GM18498 (cell line): ENCODE measurements around the gene PPCS.
"Not testable (repeated sequence)": the region's sequence is repeated elsewhere in the genome, so short reads cannot be mapped to it uniquely, and the experiment has no call there.

Source experiments
- ATAC-seq: cut with Tn5 transposase; IDR thresholded peaks from one replicate; pipeline ENCODE4 v1.9.1; 2021; ENCODE audit warnings: mild to moderate bottlenecking, moderate library complexity; ENCODE audit not compliant: unreplicated experiment

The PPCS gene

GRCh38 chr1:42450061-42450460, 6.3 kb upstream of the PPCS start:
- ATAC-seq, result no peak

- no peak for ATAC-seq
Measured at GRCh38 chr1:42453386-42453785, 3.0 kb upstream of the PPCS start.

GRCh38 chr1:42454403-42454802, 1.9 kb upstream of the PPCS start:
- ATAC-seq, result no peak

DNA sequence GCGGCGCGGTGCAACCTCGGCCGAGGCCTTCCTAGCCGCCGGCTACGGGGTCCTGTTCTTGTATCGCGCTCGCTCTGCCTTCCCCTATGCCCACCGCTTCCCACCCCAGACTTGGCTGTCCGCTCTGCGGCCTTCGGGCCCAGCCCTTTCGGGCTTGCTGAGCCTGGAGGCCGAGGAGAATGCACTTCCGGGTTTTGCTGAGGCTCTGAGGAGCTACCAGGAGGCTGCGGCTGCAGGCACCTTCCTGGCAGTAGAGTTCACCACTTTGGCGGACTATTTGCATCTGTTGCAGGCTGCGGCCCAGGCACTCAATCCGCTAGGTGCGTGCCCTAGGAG, 379 bp downstream of the PPCS start:
- ATAC-seq, result peak; percentile 58

GRCh38 chr1:42461196-42461595, 4.9 kb downstream of the PPCS start:
- ATAC-seq, result no peak

GRCh38 chr1:42462828-42463763, 6.8 kb downstream of the PPCS start, which contains the start of gene CCDC30:
Gene CCDC30, plus strand, starts transcription at chr1:42463286. Its CDS starts 17,266 bp downstream, at chr1:42480552.
- peak; percentile 99 for ATAC-seq

DNA sequence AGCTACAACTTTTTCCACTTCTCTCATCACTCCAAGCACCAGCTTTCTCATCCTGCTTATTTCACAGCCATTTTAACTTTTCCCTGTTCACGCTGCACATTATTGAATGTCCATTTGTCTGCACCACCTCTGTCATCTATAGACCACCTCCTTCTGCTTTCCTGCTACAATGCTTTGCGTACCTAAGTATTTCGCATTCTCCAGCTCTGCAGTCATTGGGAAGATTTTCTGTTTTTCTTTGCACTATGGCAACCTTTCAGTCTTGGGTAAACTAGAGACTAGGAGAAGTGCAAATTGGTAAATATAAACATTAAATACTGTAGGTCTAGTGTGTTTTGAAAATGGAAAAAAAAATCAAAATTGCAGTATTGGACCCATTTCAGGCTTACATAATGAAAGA, 7.6 kb downstream of the PPCS start:
- no peak for ATAC-seq

- no peak for ATAC-seq
Measured at GRCh38 chr1:42466030-42466429, 9.7 kb downstream of the PPCS start.

DNA sequence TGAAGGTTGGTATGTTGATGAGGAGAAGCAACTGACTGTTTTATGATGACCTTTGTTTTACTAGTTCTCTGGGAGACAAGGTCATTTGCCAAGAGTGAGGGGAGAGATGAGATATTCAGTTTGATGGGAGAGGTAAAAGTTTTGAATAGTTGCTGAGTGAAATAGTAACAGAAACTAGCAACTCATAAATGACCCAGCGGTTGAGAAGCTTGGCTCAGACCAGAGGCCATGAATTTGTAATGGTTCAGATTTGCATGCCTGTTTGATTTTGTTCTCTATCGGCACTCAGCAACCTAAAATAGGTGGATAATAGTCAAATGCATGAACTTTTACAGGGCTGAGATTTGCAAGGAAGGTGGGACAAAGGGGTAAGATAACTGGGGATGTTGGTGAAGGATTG, 13.4 kb downstream of the PPCS start:
- ATAC-seq, result no peak

- no peak for ATAC-seq
Measured at GRCh38 chr1:42476605-42477004, 20.3 kb downstream of the PPCS start.

- ATAC-seq, result not testable (repeated sequence)
Measured at GRCh38 chr1:42477354-42477753, 21.0 kb downstream of the PPCS start.

GRCh38 chr1:42477775-42478174, 21.4 kb downstream of the PPCS start:
- ATAC-seq, result no peak

- no peak for ATAC-seq
Measured at GRCh38 chr1:42479621-42480020, 23.3 kb downstream of the PPCS start.

- no peak for ATAC-seq
Measured at GRCh38 chr1:42480921-42481320, 24.6 kb downstream of the PPCS start.

DNA sequence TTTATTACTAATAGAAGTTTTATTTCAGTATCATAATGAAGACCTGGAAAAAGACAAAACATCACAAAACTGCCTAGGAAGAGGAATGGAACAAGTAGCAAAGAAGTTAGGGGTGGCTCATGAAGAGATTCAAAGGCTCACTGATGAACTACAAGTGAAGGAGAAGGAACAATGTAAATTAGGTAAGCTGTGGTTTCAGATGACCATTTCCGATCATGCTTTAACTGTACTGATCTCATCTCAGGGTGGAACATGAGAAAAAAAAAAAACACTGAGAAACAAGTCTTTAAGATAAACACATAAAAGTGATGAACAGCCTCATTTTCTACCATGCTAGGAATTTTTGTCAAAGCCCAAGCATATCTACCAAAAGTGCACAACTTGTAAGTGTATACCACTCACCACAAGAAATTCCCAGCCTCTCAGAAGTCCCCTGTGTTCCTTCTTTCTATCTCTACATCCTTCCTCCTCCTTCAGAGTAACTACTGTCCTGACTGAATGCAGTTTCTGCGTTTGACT, 26.4 kb downstream of the PPCS start:
- no peak for ATAC-seq

GRCh38 chr1:42484382-42484781, 28.0 kb downstream of the PPCS start:
- no peak for ATAC-seq

- ATAC-seq, result no peak
Measured at GRCh38 chr1:42490237-42490636, 33.9 kb downstream of the PPCS start.

DNA sequence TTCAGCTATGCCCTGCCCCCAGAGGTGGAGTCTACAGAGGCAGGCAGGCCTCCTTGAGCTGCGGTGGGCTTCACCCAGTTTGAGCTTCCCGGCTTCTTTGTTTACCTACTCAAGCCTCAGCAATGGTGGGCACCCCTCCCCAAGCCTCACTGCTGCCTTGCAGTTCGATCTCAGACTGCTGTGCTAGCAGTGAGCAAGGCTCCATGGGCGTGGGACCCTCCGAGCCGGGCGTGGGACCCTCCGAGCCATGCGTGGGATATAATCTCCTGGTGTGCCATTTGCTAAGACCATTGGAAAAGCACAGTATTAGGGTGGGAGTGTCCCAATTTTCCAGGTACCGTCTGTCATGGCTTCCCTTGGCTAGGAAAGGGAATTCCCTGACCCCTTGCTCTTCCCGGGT, 45.7 kb downstream of the PPCS start:
- ATAC-seq, result not testable (repeated sequence)

GRCh38 chr1:42504535-42505128, 48.3 kb downstream of the PPCS start:
- no peak for ATAC-seq

GRCh38 chr1:42506576-42506975, 50.2 kb downstream of the PPCS start:
- ATAC-seq, result no peak
